NCI-H2107 treated with DMSO at 0.1 percent for 48 hours (cell line): Measurements from ENCODE around the gene KTN1.

Experiments
- DNase-seq: peaks from one replicate; lab custom pipeline; 2025; ENCODE audit not compliant: unreplicated experiment; lab: John Stamatoyannopoulos, UW

KTN1 gene

GRCh38 chr14:55662752-55663151 is 82.7 kb downstream of the KTN1 start:
- DNase-seq: no peak

DNA sequence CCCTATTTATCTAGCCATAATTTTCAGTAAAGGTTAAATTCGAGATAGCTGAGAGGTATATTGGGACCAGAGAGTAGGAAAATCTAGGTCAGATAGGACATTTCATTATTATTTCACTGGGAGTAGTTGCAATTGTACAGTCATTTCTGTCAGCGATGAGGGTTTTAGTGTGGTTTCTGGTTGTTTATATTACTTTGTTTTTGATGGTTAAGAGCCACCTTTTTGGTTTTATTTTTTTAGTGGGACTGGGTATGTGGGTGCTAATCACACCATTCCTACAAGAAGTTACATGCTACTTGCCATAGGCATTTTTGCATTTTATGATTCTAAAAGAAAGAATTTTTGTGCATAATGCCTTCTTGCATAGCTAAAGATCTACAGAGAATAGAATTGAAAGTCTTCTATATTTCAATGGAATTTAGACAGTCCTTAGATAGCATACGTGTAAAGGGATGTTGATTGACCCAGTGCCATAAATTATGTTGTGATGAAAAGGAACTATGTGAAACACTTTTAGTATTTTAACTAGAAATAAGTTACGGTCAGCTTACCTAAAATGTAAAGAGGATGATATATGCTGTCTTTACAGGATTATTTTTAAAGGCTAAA is 85.2 kb downstream of the KTN1 start:
- no peak for DNase-seq

- DNase-seq: no peak
Observed at GRCh38 chr14:55667801-55668200, 87.8 kb downstream of the KTN1 start.

DNA sequence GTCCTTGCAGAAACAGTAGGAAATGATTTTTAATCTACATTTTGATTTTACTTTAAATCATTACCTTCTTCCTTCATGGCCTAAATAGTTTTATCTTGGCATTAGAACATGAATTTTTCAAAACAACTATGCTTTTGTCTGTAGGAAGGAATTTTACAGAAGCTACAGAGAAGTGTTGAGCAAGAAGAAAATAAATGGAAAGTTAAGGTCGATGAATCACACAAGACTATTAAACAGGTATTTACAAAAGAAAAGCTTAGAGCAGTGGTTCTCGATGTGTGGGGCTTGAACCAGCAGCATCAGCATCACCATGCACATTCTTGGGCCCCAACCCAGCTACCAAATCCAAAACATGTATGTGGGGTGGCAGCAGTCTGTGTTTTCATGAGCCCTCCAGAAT is 91.6 kb downstream of the KTN1 start:
- DNase-seq: no peak

- DNase-seq: no peak
Observed at GRCh38 chr14:55673048-55673447, 93.0 kb downstream of the KTN1 start.

DNA sequence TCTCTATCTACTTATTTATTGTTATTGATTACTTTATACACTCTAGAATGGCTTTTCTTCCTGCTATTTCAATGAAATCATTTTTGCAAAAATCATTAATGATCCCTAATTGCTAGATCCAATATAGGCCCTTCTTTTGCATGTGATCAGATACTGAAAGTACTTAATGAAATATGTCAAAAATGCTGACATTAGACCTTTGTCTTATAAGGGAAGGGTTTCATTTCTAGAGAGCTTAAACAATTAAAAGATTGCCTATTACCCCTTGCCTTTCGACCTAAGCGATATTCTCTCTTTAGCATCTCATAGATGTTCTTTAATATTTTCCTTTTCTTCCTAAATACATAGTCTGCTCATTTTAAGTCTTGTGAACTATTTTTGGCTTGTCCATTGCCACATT is 101.1 kb downstream of the KTN1 start:
- DNase-seq: no peak

DNA sequence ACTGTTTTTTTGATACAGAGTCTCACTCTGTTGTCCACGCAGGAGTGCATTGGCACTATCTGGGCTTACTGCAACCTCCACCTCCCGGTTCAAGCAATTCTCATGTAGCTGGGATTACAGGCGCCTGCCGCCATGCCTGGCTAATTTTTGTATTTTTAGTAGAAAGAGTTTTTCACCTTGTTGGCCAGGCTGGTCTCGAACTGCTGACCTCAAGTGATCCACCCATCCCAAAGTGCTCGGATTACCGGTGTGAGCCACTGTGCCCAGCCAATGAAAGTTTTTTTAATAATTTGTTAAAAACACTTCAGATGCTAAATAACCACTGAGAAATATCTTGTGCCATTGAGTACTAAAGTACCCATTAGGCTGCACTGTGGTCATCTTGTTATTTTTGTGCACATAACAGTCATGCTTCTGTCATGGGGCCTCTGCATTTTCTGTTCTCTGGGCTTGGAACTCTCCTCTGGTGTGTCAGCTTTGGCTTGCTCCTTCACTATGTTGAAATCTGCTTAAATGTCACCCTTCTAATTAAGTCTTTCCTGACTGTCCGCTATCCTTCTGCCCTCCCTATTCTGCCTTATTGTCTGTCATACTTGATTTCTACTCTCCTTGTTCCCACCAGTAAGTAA is 105.1 kb downstream of the KTN1 start:
- DNase-seq: no peak

- no peak for DNase-seq
Observed at GRCh38 chr14:55686713-55687112, 106.7 kb downstream of the KTN1 start.

DNA sequence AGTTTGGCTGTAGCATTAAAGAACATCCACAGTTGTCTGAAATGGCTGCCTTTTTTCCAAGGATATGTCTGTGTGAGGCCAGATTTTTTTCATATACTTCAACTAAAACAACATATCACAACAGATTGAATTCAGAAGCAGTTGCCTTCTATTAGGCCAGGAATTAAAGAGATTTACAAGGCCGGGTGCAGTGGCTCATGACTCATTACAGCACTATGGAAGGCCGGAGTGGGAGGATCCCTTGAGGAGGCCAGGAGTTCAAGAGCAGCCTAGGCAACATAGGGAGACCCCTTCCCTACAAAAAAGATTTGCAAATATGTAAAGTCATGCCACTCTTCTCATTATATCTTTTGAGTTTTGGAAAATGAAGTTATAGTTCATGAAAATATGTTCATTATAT is 108.6 kb downstream of the KTN1 start:
- DNase-seq: no peak

GRCh38 chr14:55689981-55690871 is 110.2 kb downstream of the KTN1 start:
- DNase-seq: no peak

GRCh38 chr14:55691659-55692058 is 111.7 kb downstream of the KTN1 start:
- DNase-seq: no peak

GRCh38 chr14:55693904-55694303 is 113.9 kb downstream of the KTN1 start:
- no peak for DNase-seq

DNA sequence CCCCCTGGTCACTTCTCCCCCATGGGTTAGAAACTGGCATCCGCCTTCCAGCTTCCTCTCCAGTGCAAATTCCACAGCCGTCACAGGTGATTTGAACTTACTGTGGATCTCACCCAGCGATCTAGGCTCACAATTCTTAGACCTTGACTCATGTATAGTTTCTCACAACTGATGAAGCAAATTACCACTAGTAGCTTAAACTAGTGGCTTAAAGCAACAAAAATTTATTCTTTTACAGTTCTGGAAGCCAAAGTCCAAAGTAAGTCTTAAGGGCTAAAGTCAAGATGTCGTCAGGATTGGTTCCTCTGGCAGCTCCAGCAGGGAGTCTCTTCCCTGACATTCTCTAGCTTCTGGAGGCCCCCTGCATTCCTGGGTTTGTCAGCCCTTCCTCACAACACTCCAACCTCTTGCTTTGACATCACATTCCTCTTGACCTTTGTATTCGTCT is 117.4 kb downstream of the KTN1 start:
- no peak for DNase-seq

DNA sequence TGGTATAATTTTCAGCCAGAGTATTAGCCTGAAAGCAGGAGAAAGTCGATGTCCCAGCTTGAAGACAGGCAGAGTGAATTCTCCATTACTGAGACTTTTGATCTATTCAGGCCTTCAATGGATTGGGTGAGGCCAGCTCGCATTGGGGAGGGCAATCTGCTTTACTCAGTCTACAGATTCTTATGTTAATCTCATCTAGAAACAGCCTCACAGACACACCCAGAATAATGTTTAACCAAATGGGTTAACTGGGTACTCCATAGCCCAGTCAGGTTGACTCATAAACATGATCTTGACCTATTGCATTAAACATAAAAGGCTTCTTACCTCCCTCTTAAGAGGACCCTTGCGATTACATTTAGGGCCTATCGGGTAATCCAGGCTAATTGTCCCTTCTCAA is 118.0 kb downstream of the KTN1 start:
- no peak for DNase-seq

GRCh38 chr14:55699131-55700057 is 119.4 kb downstream of the KTN1 start:
- no peak for DNase-seq

GRCh38 chr14:55701638-55702037 is 121.6 kb downstream of the KTN1 start:
- DNase-seq: no peak

- no peak for DNase-seq
Observed at GRCh38 chr14:55702511-55702910, 122.5 kb downstream of the KTN1 start.

- no peak for DNase-seq
Observed at GRCh38 chr14:55704654-55705053, 124.6 kb downstream of the KTN1 start.

DNA sequence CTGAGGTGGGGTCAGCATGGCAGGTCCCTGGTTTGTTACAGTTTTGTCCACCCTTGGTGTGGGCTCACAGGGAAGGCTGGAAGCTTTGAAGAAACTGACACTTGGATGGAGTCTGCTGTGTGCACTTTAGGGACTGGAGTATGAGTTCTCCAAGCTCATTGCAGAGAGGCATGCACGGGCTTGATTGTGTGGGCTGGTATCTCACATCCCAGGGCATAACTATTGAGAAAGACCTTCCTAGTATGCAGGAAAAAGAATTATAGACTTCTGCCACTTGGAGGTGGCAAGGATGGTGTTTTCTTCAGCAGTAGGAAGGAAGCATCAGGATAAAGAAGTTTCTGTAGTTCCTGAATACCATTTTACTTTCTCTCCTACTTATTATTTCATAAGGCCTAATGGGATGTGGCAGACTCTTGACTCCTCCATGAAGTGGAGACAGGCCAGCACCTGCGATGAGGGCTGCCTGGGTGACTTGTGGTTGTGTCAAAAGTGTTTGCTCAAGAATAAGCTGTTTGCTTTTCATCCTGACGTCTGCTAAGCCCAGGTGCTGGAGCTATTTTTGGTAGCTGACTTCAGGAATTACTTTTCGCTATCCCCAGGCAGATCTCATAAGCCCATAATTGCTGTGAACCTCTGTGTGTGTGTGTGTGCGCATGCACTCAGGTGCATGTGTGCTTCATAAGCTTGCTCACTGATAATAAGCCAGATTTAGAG is 125.8 kb downstream of the KTN1 start:
- peak; percentile 98 for DNase-seq

- no peak for DNase-seq
Observed at GRCh38 chr14:55706365-55706684, 126.3 kb downstream of the KTN1 start.

- peak; percentile 12 for DNase-seq
Observed at GRCh38 chr14:55706893-55707292, 126.9 kb downstream of the KTN1 start.
